RWPE2 (cell line): ENCODE measurements around the gene P2RX2.

Experiments used
- ATAC-seq: fragments of 200-7000 bp; cut with Tn5 transposase; 3 replicates; pipeline ENCODE4 v1.9.1; 2021; ENCODE audit warnings: low read depth
- DNase-seq: peaks from one replicate; pipeline ENCODE4 v3.0.0-alpha.2; 2020; ENCODE audit warnings: low spot score
- H3K27ac ChIP-seq: fragments of 450-650 bp; 2 replicates; pipeline ENCODE4 v1.5.1; 2017; ENCODE audit warnings: mild to moderate bottlenecking; ENCODE audit not compliant: poor library complexity, severe bottlenecking
- H3K27me3 ChIP-seq: fragments of 250-450 bp; sonication (Bioruptor Pico); 2 replicates; pipeline ENCODE4 v1.5.1; 2021; ENCODE audit warnings: mild to moderate bottlenecking, moderate library complexity; ENCODE audit not compliant: insufficient read depth, poor library complexity, severe bottlenecking
- H3K36me3 ChIP-seq: fragments of 250-450 bp; sonication (Bioruptor Pico); 2 replicates; pipeline ENCODE4 v1.5.1; 2020; ENCODE audit warnings: low read depth, mild to moderate bottlenecking, moderate library complexity
- H3K4me1 ChIP-seq: fragments of 250-450 bp; sonication (Bioruptor Pico); 2 replicates; pipeline ENCODE4 v1.5.1; 2021; ENCODE audit warnings: mild to moderate bottlenecking, moderate library complexity; ENCODE audit not compliant: insufficient read depth, poor library complexity, severe bottlenecking
- H3K4me3 ChIP-seq: fragments of 250-450 bp; sonication (Bioruptor Pico); 2 replicates; pipeline ENCODE4 v1.5.1; 2021; ENCODE audit warnings: mild to moderate bottlenecking, moderate library complexity; ENCODE audit not compliant: severe bottlenecking
- H3K9me3 ChIP-seq: fragments of 250-450 bp; sonication (Bioruptor Pico); 2 replicates; pipeline ENCODE4 v1.5.1; 2021; ENCODE audit warnings: mild to moderate bottlenecking, moderate library complexity; ENCODE audit not compliant: severe bottlenecking
- TF ChIP-seq, protein P1 (sequence below): fragments of 450-650 bp; IDR thresholded peaks from one replicate; pipeline ENCODE4 v1.5.1; 2017; ENCODE audit warnings: mild to moderate bottlenecking, moderate library complexity; ENCODE audit not compliant: poor library complexity, severe bottlenecking

Gene P2RX2

DNA sequence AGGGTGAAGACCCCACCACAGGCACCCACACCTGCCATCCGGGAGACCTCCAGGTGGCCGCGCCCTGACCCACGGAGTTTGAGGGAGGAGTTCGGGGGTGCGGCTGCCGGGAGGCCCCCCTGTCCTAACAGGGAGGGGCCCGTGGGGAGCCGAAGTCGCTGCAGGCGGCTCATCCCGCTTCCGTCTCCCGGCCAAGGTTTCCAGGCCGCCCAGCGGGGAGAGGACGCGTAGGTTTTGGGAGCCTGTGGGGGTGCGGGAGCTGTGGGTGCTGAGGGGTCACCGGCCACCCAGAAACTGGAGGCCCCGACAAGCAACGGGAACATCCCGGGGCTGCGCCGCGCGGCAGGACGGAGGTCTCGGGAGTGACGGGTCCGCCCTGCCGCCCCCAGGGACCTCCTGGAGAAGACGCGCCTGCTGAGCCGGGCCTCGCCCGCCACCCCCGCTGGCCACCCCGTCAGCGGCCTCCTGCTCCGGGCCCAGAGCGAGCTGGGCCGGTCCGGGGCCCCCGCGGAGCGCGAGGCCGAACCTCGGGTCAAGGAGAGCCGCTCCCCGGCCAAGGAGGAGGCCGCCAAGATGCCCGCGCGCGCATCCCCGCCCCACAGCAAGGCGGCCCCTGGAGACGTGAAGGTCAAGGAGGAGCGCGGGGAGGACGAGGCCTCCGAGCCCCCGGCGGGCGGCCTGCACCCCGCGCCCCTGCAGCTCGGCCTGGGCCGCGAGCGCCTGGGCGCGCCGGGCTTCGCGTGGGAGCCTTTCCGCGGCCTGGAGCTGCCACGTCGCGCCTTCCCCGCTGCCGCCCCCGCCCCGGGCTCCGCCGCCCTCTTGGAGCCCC is 35.8 kb upstream of the P2RX2 start:
- H3K27me3 ChIP-seq, result no peaks in the 10 kb centered on the region
- no peak overlapping the region for H3K4me3 ChIP-seq
- ATAC-seq, result no peak
- no peak overlapping the region for H3K27ac ChIP-seq
- no peaks in the 10 kb centered on the region for H3K4me1 ChIP-seq
- peaks cover 2% of the 10 kb centered on the region; the same call in 1 of the 2 replicates for H3K36me3 ChIP-seq
- TF ChIP-seq, protein P1, sequence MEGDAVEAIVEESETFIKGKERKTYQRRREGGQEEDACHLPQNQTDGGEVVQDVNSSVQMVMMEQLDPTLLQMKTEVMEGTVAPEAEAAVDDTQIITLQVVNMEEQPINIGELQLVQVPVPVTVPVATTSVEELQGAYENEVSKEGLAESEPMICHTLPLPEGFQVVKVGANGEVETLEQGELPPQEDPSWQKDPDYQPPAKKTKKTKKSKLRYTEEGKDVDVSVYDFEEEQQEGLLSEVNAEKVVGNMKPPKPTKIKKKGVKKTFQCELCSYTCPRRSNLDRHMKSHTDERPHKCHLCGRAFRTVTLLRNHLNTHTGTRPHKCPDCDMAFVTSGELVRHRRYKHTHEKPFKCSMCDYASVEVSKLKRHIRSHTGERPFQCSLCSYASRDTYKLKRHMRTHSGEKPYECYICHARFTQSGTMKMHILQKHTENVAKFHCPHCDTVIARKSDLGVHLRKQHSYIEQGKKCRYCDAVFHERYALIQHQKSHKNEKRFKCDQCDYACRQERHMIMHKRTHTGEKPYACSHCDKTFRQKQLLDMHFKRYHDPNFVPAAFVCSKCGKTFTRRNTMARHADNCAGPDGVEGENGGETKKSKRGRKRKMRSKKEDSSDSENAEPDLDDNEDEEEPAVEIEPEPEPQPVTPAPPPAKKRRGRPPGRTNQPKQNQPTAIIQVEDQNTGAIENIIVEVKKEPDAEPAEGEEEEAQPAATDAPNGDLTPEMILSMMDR, result no peak
- no peaks in the 10 kb centered on the region for H3K9me3 ChIP-seq
- DNase-seq, result no peak

DNA sequence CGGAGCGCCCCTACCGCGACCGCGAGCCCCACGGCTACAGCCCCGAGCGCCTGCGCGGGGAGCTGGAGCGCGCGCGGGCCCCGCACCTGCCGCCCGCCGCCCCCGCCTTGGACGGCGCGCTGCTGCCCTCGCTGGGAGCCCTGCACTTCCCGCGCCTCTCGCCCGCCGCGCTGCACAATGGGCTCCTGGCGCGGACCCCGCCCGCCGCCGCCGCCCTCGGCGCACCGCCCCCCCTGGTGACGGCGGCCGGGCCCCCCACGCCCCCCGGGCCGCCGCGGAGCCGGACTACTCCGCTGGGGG is 35.2 kb upstream of the P2RX2 start:
- Histone ChIP-seq H3K4me3 (no peak overlapping the region), H3K9me3 (no peaks in the 10 kb centered on the region), H3K36me3 (no peaks in the 10 kb centered on the region), H3K27ac (no peak overlapping the region), H3K27me3 (no peaks in the 10 kb centered on the region), H3K4me1 (no peaks in the 10 kb centered on the region)
- ATAC-seq, result no peak
- no peak for DNase-seq
- TF ChIP-seq, protein P1, result no peak

DNA sequence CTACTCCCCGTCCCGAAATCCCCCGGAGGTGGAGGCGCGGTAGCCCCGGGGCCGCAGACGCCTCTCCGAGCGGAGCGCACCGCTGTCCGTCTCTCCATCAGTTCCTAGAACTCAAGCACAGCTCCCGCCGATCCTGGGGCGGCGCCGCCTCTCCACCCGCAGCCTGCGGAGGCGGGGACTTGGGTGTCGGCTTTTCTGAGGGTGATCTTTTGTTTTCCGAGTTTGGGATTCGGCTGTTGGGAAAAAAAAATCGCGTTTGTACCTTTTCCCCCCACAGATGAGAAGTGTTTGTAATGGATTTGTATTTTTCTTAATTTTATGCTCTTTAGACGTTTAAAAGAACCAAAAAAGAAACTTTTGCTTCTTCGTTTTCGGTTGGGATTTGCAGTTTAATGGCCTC is 34.8 kb upstream of the P2RX2 start:
- DNase-seq (no peak), ATAC-seq (no peak)
- Histone ChIP-seq H3K27me3 (no peaks in the 10 kb centered on the region), H3K36me3 (no peaks in the 10 kb centered on the region), H3K9me3 (no peaks in the 10 kb centered on the region), H3K27ac (no peak overlapping the region), H3K4me1 (no peaks in the 10 kb centered on the region), H3K4me3 (no peak overlapping the region)
- TF ChIP-seq, protein P1, result no peak

DNA sequence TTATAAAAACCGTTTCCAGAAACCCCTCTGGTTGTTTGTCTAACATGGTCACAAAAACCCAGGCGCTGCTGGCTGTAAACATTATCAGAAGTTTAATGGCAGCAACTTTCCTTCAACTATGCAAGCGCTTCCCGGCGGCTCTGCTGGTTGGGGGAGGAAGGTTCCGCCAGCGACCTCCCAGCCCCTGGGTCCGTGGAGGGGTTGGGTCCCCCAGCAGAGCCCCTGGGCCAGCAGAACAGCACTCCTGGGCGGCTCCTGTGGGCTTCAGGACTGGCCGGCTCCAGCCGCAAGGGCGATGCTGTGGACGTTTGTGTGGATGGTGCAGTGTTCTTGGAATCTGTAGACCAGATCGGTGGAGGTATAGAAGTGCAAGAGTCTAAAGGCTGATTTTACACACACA is 34.1 kb upstream of the P2RX2 start:
- no peaks in the 10 kb centered on the region for H3K4me1 ChIP-seq
- no peak overlapping the region for H3K27ac ChIP-seq
- TF ChIP-seq, protein P1, result no peak
- H3K36me3 ChIP-seq, result no peaks in the 10 kb centered on the region
- no peaks in the 10 kb centered on the region for H3K9me3 ChIP-seq
- no peak overlapping the region for H3K4me3 ChIP-seq
- ATAC-seq (no peak), DNase-seq (no peak)
- H3K27me3 ChIP-seq, result no peaks in the 10 kb centered on the region

DNA sequence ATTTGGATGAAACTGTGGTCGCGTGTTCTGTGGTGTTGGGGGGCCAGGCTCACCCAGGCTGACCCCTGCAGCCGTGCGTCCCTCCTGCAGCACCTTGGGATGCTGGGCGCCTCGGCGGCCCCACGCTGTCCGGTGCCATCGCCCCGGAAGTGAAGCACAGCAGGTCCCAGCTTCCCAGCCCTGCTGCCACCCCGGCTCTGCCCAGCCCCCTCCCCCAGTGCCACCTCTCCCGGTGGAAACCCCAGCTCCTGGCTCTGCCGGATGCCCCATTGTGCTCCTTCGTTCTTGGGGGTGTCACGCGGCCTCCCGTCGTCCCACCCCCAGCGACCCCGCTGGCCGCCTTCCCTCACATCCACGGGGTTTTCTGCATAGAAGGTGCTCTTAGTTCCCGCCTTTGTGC is 33.4 kb upstream of the P2RX2 start:
- ATAC-seq (no peak), DNase-seq (no peak)
- Histone ChIP-seq H3K4me1 (no peaks in the 10 kb centered on the region), H3K9me3 (no peaks in the 10 kb centered on the region), H3K36me3 (no peaks in the 10 kb centered on the region), H3K4me3 (no peak overlapping the region), H3K27ac (no peak overlapping the region), H3K27me3 (no peaks in the 10 kb centered on the region)
- TF ChIP-seq, protein P1, result no peak
